OCI-LY7 (cell line): Measurements from ENCODE around the gene FBXO5. TPM values are rescaled to one million over a fixed set of nuclear protein-coding genes. Genes with fewer than 3 reads are reported as not detected.

ENCODE experiments used
- BruUV-seq: library from RNA; stranded (reverse); fragments of 400-500 nt; replicated peaks from 2 replicates; lab custom pipeline; 2021; lab: Mats Ljungman, UMichigan
- CTCF ChIA-PET: fragments of 300-600 bp; sonication (Branson Sonifier 250); formaldehyde crosslinking; loops from one replicate; lab custom pipeline; 2022; ENCODE audit warnings: antibody characterized with exemption; ENCODE audit not compliant: unreplicated experiment; lab: Charles Lee
- POLR2A ChIA-PET: fragments of 300-600 bp; sonication (Branson Sonifier 250); formaldehyde crosslinking; loops from one replicate; lab custom pipeline; 2022; ENCODE audit warnings: antibody characterized with exemption; lab: Charles Lee
- DNase-seq: peaks from one replicate; pipeline ENCODE4 v3.0.0-alpha.2; 2015; ENCODE audit warnings: low spot score
- H2AFZ ChIP-seq: fragments of 200-600 bp; sonication (generic), shearing (Covaris generic); 2 replicates; pipeline ENCODE4 v1.6.1; 2014; ENCODE audit warnings: mild to moderate bottlenecking, antibody characterized with exemption, low read length, moderate library complexity
- H3K27ac ChIP-seq: fragments of 200-600 bp; sonication (generic); 2 replicates; pipeline ENCODE4 v1.5.1; 2014; ENCODE audit warnings: mixed run types, low read depth, mild to moderate bottlenecking, moderate library complexity, low read length, inconsistent platforms; ENCODE audit not compliant: poor library complexity, severe bottlenecking
- H3K36me3 ChIP-seq: fragments of 200-600 bp; sonication (generic); 2 replicates; pipeline ENCODE4 v1.6.1; 2014; ENCODE audit warnings: mild to moderate bottlenecking, antibody characterized with exemption, low read length, moderate library complexity, mixed read lengths; ENCODE audit not compliant: insufficient read depth
- H3K4me1 ChIP-seq: fragments of 200-600 bp; sonication (generic); 2 replicates; pipeline ENCODE4 v1.5.1; 2014; ENCODE audit warnings: mild to moderate bottlenecking, low read length; ENCODE audit not compliant: insufficient read depth, poor library complexity, severe bottlenecking
- H3K4me2 ChIP-seq: fragments of 200-600 bp; sonication (generic); 2 replicates; pipeline ENCODE4 v1.6.1; 2014; ENCODE audit warnings: mild to moderate bottlenecking, low read length
- H3K4me3 ChIP-seq: fragments of 200-600 bp; sonication (generic); 2 replicates; pipeline ENCODE4 v1.5.1; 2014; ENCODE audit warnings: mild to moderate bottlenecking, low read depth, low read length; ENCODE audit not compliant: poor library complexity, severe bottlenecking
- H3K79me2 ChIP-seq: fragments of 200-600 bp; sonication (generic); 2 replicates; pipeline ENCODE4 v1.6.1; 2016; ENCODE audit warnings: low read depth, mild to moderate bottlenecking, low read length, moderate library complexity, mixed read lengths; ENCODE audit not compliant: insufficient read depth
- H3K9me2 ChIP-seq: fragments of 200-600 bp; sonication (generic); 2 replicates; pipeline ENCODE4 v1.6.1; 2016; ENCODE audit warnings: mild to moderate bottlenecking, low read length, mixed read lengths; ENCODE audit not compliant: insufficient read depth
- H3K9me3 ChIP-seq: fragments of 200-600 bp; sonication (generic); 2 replicates; pipeline ENCODE4 v1.6.1; 2014; ENCODE audit warnings: mild to moderate bottlenecking, mixed run types, low read length, mixed read lengths
- H4K20me1 ChIP-seq: fragments of 200-600 bp; sonication (generic); 2 replicates; pipeline ENCODE4 v1.6.1; 2014; ENCODE audit warnings: mild to moderate bottlenecking, antibody characterized with exemption, low read length, moderate library complexity, mixed read lengths; ENCODE audit not compliant: insufficient read depth
- EZH2phosphoT487 ChIP-seq: fragments of 200-600 bp; sonication (generic); IDR thresholded peaks from 2 replicates; pipeline ENCODE4 v1.6.1; 2018; ENCODE audit warnings: low read depth, borderline replicate concordance, mild to moderate bottlenecking, mixed run types, antibody characterized with exemption, low read length, moderate library complexity, mixed read lengths
- intact Hi-C: fragments of 100-400 bp; cut with micrococcal nuclease; formaldehyde crosslinking; loops from one replicate; pipeline ENCODE4 v1.10.0; 2022; ENCODE audit not compliant: unreplicated experiment
- total RNA-seq, 2 experiments: library from RNA; depleted of rRNA in 1 of 2; stranded (reverse); fragments of >200 nt in 1 of 2; shearing (Covaris generic) in 1 of 2; gene quantifications; 2 replicates each; pipeline ENCODE4 v1.2.3, GENCODE V29; 2014 to 2022
- TF ChIP-seq, protein P1 (sequence below): fragments of 200-600 bp; sonication (generic); conservative IDR thresholded peaks from 2 replicates; pipeline ENCODE4 v1.5.1; 2014; ENCODE audit warnings: mild to moderate bottlenecking, antibody characterized with exemption, low read length, moderate library complexity, mixed read lengths

Gene FBXO5
- total RNA-seq, 2 experiments from 2014 or later = 53.2 to 68.0 TPM

DNA sequence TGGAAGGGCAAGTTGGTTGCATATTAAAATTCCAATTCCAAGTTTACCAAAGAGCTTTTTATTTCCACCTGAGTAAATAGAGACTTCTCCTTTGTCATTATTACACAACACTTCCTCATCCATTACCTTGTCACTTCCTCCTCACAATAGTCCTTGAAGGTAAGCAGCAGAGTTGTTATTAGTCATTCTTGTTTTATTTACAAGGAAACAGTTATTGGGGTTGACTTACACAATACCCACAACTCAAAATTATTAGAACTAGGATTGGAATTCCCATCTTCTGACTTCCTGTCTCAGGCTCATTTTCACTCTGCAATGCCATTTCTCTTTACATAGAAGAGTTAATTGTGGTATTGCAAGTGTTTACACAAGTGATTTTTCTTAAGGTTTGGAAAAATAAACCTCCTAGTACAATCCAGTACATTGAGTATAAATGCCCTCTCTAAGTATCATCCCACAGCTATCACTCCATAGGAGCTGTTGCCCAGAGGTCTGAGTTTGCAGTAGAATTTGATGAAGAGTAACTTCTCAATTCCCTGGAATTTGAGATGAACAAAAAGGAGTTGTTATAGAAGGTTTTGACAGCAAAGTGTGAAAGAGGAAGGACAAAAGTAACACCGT, 48.6 kb upstream of the FBXO5 start:
- Histone ChIP-seq H4K20me1 (no peaks in the 10 kb centered on the region), H2AFZ (no peak overlapping the region), H3K27ac (no peak overlapping the region), H3K4me2 (no peak overlapping the region), H3K4me1 (no peaks in the 10 kb centered on the region), H3K4me3 (no peak overlapping the region), H3K9me3 (no peaks in the 10 kb centered on the region), H3K9me2 (no peaks in the 10 kb centered on the region), H3K36me3 (no peaks in the 10 kb centered on the region), H3K79me2 (no peaks in the 10 kb centered on the region)
- TF ChIP-seq, protein P1, sequence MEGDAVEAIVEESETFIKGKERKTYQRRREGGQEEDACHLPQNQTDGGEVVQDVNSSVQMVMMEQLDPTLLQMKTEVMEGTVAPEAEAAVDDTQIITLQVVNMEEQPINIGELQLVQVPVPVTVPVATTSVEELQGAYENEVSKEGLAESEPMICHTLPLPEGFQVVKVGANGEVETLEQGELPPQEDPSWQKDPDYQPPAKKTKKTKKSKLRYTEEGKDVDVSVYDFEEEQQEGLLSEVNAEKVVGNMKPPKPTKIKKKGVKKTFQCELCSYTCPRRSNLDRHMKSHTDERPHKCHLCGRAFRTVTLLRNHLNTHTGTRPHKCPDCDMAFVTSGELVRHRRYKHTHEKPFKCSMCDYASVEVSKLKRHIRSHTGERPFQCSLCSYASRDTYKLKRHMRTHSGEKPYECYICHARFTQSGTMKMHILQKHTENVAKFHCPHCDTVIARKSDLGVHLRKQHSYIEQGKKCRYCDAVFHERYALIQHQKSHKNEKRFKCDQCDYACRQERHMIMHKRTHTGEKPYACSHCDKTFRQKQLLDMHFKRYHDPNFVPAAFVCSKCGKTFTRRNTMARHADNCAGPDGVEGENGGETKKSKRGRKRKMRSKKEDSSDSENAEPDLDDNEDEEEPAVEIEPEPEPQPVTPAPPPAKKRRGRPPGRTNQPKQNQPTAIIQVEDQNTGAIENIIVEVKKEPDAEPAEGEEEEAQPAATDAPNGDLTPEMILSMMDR = no peak
- TF ChIP-seq EZH2phosphoT487 = no peak
- ChIA-PET CTCF (no interaction called here), POLR2A (interaction anchor here (0.9 kb wide), 1 partner anchor 276 kb away, joined by 3 read pairs; no protein-coding TSS in a partner anchor)
- DNase-seq = no peak
- intact Hi-C loops = loop anchor here (5.0 to 10.0 kb wide), 3 partner anchors 281 to 913 kb away; no protein-coding TSS in a partner anchor
- no TSS peak for BruUV-seq

- no peak overlapping the region for H3K27ac ChIP-seq
- H3K36me3 ChIP-seq = no peaks in the 10 kb centered on the region
- H2AFZ ChIP-seq = no peak overlapping the region
- DNase-seq = no peak
- TF ChIP-seq EZH2phosphoT487 = no peak
- TF ChIP-seq, protein P1 = no peak
- H3K9me3 ChIP-seq = no peaks in the 10 kb centered on the region
- H3K9me2 ChIP-seq = no peaks in the 10 kb centered on the region
- no TSS peak for BruUV-seq
- H3K4me3 ChIP-seq = no peak overlapping the region
- no peaks in the 10 kb centered on the region for H4K20me1 ChIP-seq
- ChIA-PET POLR2A (no interaction called here), CTCF (no interaction called here)
- intact Hi-C loops = no loop called here
- no peaks in the 10 kb centered on the region for H3K79me2 ChIP-seq
- H3K4me1 ChIP-seq = no peaks in the 10 kb centered on the region
- no peak overlapping the region for H3K4me2 ChIP-seq
Observed at GRCh38 chr6:153028963-153029362, 46.1 kb upstream of the FBXO5 start.

DNA sequence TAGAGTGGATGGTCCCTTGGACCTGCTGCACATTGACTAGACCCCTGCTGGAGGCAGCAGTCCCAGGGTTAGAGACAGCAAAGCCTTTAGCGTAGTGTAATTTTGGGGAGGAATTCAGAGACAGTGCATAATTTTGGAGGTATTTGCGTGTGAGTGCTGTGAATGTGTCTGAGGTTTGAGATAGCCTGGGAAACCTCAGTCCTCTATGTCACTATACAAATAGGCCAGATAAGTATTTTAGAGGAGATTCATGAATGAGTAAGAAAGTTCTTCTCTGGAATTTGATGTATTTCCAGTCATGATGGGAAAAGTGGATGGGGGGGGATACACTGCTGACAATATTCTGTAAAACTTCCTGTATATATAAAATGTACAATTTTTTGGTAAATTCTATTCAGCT, 45.4 kb upstream of the FBXO5 start:
- POLR2A ChIA-PET = no interaction called here
- no peaks in the 10 kb centered on the region for H3K9me3 ChIP-seq
- H3K4me3 ChIP-seq = no peak overlapping the region
- TF ChIP-seq EZH2phosphoT487 = no peak
- TF ChIP-seq, protein P1 = no peak
- intact Hi-C loops = no loop called here
- H3K36me3 ChIP-seq = no peaks in the 10 kb centered on the region
- H4K20me1 ChIP-seq = no peaks in the 10 kb centered on the region
- no peaks in the 10 kb centered on the region for H3K4me1 ChIP-seq
- CTCF ChIA-PET = interaction anchor here (0.6 kb wide), 1 partner anchor 74 kb away, joined by 3 read pairs; no protein-coding TSS in a partner anchor
- H2AFZ ChIP-seq = no peak overlapping the region
- no peak for DNase-seq
- H3K9me2 ChIP-seq = no peaks in the 10 kb centered on the region
- H3K4me2 ChIP-seq = no peak overlapping the region
- H3K27ac ChIP-seq = no peak overlapping the region
- BruUV-seq = no TSS peak
- no peaks in the 10 kb centered on the region for H3K79me2 ChIP-seq
